Endodermal cell (in vitro differentiated cells): ENCODE data around the gene IGIP. TPM values are rescaled to one million over a fixed set of nuclear protein-coding genes. Genes with fewer than 3 reads are reported as not detected.

Experiments used
- DNase-seq: peaks from one replicate; pipeline ENCODE4 v3.0.0-alpha.2; 2017
- H3K27ac ChIP-seq: 2 replicates; pipeline ENCODE4 v1.5.1; 2013; ENCODE audit warnings: mild to moderate bottlenecking, low read depth, low read length, moderate library complexity
- H3K27me3 ChIP-seq: 2 replicates; pipeline ENCODE4 v1.6.1; 2013; ENCODE audit warnings: mild to moderate bottlenecking, low read length, moderate library complexity; ENCODE audit not compliant: insufficient read depth, control insufficient read depth, poor library complexity, severe bottlenecking
- H3K36me3 ChIP-seq: 2 replicates; pipeline ENCODE4 v1.7.0; 2013; ENCODE audit warnings: mild to moderate bottlenecking, low read length, moderate library complexity; ENCODE audit not compliant: control insufficient read depth, insufficient read depth
- H3K4me1 ChIP-seq: one replicate; pipeline ENCODE4 v1.7.0; 2013; ENCODE audit warnings: low read length; ENCODE audit not compliant: control insufficient read depth, insufficient read depth
- H3K4me3 ChIP-seq: 2 replicates; pipeline ENCODE4 v1.5.1; 2013; ENCODE audit warnings: mild to moderate bottlenecking, low read length, moderate library complexity
- H3K9ac ChIP-seq: 2 replicates; pipeline ENCODE4 v1.6.1; 2013; ENCODE audit warnings: mild to moderate bottlenecking, low read length, moderate library complexity; ENCODE audit not compliant: poor library complexity, severe bottlenecking; ENCODE audit errors: extremely low read depth
- H3K9me3 ChIP-seq: 2 replicates; pipeline ENCODE4 v1.6.1; 2013; ENCODE audit warnings: mild to moderate bottlenecking, low read length, moderate library complexity; ENCODE audit not compliant: control insufficient read depth
- H3K27ac Mint-ChIP-seq: 2 replicates; pipeline ENCODE4 v1.8.0; 2020; ENCODE audit warnings: mixed read lengths
- H3K27me3 Mint-ChIP-seq: 2 replicates; pipeline ENCODE4 v1.8.0; 2021; ENCODE audit warnings: mild to moderate bottlenecking, mixed read lengths; ENCODE audit not compliant: insufficient read depth
- H3K36me3 Mint-ChIP-seq: 2 replicates; pipeline ENCODE4 v1.8.0; 2020; ENCODE audit warnings: low read depth, mixed read lengths
- H3K4me1 Mint-ChIP-seq: 2 replicates; pipeline ENCODE4 v1.8.0; 2020; ENCODE audit warnings: mixed read lengths
- H3K4me3 Mint-ChIP-seq: 2 replicates; pipeline ENCODE4 v1.8.0; 2020; ENCODE audit warnings: mild to moderate bottlenecking, moderate library complexity, mixed read lengths
- H3K9me3 Mint-ChIP-seq: 2 replicates; pipeline ENCODE4 v1.8.0; 2020; ENCODE audit warnings: mild to moderate bottlenecking, mixed read lengths
- whole genome bisulfite sequencing, 2 experiments: methylation state at CpG; one replicate each; pipeline versions ENCODE4 v1.1.5 to v1.1.7; 2013; ENCODE audit warnings: missing lambda C conversion rate in 2 of 2, mixed read lengths in 1 of 2; ENCODE audit not compliant: insufficient coverage in 1 of 2, insufficient read length in 1 of 2; 5-methylcytosine and 5-hydroxymethylcytosine counted together
- total RNA-seq, 2 donors: library from RNA; stranded (reverse); fragmentation: NEBNext Ultra II Directional in 1 of 2; extraction: Animal tissue kit (Norgen Biotek cat#: 25700) in 1 of 2; gene quantifications; 2 replicates in 1 of 2; 3 replicates in 1 of 2; pipeline ENCODE4 v1.2.1, GENCODE V29; 2021
- TF ChIP-seq, protein P1 (sequence below): fragments of 200-600 bp; sonication (generic); conservative IDR thresholded peaks from 2 replicates; pipeline ENCODE4 v1.5.0; 2021; ENCODE audit warnings: antibody characterized with exemption, mild to moderate bottlenecking

The IGIP gene
- total RNA-seq, 2 donors from 2014 or later: 2.0 to 2.5 TPM

DNA sequence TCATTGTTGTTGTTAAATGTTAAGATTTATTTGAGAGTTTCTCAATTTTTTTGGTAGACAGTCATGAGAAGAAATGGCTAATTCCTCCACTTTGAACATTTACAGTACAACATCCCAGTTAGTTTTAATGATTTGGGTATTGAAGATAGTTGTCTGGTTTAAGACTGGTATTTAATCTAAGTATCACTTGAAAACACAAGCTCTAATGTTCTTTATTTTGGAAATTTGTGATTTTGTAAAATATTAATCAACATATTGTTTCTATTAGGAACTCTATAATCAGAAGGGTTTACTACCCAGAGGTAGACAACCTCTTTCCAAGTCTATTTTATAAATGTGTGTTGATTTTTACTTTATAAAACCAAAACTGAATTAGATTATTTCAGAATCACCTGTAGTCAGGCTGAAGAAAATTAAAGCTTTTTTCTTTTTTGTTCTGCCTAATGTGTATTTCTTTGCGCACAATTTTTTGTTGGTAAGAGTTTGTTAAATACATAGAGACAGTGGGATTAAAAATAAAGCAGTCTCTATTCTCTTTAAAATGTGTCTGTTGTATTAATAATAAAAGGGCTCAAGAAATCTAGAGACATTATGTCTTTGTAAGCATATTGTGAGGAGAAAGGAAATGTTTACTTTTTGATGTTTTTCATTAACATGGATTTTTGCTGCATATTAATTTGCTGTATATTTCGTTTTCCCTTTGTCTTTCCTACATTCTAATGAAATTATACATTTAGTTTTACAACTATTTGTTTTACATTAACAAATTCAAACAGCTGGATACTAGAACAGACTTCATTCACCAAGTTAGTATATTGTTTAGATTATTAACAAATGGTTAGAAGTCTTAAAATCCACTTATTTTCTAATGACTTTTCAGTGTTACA is 15.7 kb upstream of the IGIP start:
- DNase-seq: no peak
- TF ChIP-seq, protein P1, sequence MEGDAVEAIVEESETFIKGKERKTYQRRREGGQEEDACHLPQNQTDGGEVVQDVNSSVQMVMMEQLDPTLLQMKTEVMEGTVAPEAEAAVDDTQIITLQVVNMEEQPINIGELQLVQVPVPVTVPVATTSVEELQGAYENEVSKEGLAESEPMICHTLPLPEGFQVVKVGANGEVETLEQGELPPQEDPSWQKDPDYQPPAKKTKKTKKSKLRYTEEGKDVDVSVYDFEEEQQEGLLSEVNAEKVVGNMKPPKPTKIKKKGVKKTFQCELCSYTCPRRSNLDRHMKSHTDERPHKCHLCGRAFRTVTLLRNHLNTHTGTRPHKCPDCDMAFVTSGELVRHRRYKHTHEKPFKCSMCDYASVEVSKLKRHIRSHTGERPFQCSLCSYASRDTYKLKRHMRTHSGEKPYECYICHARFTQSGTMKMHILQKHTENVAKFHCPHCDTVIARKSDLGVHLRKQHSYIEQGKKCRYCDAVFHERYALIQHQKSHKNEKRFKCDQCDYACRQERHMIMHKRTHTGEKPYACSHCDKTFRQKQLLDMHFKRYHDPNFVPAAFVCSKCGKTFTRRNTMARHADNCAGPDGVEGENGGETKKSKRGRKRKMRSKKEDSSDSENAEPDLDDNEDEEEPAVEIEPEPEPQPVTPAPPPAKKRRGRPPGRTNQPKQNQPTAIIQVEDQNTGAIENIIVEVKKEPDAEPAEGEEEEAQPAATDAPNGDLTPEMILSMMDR: no peak
- Histone ChIP-seq H3K4me3 (peak overlapping the region; percentile 83), H3K9ac (no peak overlapping the region), H3K27me3 (peaks cover 74% of the 10 kb centered on the region), H3K9me3 (no peaks in the 10 kb centered on the region), H3K27ac (no peak overlapping the region), H3K36me3 (no peaks in the 10 kb centered on the region), H3K4me1 (peaks cover 12% of the 10 kb centered on the region)
- WGBS, 2 experiments: 56% methylated on average over 1 of the region's 2 CpGs; no CpG with 5 or more reads in 1 of the 2 experiments
- Mint-ChIP-seq H3K4me1 (peaks cover 45% of the 10 kb centered on the region), H3K36me3 (no peaks in the 10 kb centered on the region), H3K4me3 (no peak overlapping the region), H3K27me3 (peaks cover 80% of the 10 kb centered on the region), H3K27ac (no peak overlapping the region), H3K9me3 (no peaks in the 10 kb centered on the region)

DNA sequence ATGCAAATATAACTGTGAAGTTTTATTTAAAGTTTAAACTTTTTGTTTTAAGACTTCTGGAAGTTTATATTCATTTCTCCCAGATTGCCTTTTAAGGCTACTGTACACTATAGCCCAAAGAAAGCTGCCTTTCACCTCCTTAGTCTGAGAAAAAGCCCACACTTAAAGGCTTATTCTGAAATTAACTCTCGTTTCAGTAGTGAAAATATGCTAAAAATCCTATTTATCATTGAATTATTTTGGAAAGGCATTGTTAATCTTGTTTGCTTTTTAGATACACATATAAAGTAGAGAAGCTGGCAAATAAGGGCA is 15.1 kb upstream of the IGIP start:
- Histone ChIP-seq H3K4me1 (peaks cover 12% of the 10 kb centered on the region), H3K4me3 (no peak overlapping the region), H3K36me3 (no peaks in the 10 kb centered on the region), H3K9ac (no peak overlapping the region), H3K27me3 (peaks cover 71% of the 10 kb centered on the region), H3K9me3 (no peaks in the 10 kb centered on the region), H3K27ac (no peak overlapping the region)
- TF ChIP-seq, protein P1: no peak
- Mint-ChIP-seq H3K9me3 (no peaks in the 10 kb centered on the region), H3K27ac (no peak overlapping the region), H3K4me1 (peaks cover 46% of the 10 kb centered on the region), H3K36me3 (no peaks in the 10 kb centered on the region), H3K4me3 (no peak overlapping the region), H3K27me3 (peaks cover 74% of the 10 kb centered on the region)
- no peak for DNase-seq
- WGBS, 2 experiments: 10% methylated on average over 1 of the region's 1 CpG; no CpG with 5 or more reads in 1 of the 2 experiments

DNA sequence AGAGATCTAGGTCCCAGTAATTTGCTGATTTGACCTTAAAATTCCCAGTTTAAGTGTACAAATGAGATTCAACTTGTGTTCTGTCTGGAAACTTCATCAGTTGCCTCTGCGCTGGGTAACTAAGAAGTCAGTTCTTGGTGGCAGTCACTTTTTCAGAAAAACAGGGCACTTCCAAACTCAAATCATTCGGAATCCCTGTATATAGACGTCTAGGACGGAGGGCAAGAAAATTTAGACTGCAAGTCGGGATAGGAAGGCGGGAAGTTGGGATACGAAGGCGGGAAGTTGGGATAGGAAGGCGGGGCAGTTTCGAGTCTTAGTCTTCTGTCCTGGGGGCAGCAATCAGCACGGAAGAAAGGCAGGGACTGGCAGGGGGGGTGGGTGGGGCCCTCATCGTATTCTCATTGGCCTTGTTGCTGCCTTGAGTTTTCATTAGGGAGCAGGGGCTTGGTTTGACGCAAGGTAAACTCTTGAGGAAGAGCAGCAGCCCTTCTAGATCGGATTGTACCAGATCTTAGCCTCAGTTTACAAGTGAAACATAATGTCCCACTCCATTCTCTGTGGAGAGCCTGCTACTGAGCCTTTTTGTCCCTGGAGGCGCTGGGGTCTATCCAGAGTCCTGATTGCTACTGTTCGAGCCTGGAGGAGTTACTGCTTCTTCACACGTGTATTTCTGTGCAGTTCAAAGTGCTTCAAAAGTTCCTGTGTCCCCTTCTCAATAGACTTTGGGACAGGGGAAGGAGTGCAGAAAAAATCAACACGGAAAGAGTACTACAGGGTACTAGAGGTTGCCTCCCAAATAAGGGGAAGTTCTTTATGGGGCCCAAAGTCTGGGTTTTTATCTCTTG is 14.5 kb upstream of the IGIP start:
- Mint-ChIP-seq H3K27me3 (peaks cover 73% of the 10 kb centered on the region), H3K27ac (no peak overlapping the region)
- H3K4me3 ChIP-seq: no peak overlapping the region

More for the DNA sequence above, 14.5 kb upstream of the IGIP start:
- no peaks in the 10 kb centered on the region for H3K9me3 ChIP-seq
- H3K9ac ChIP-seq: no peak overlapping the region
- 5 to 7% methylated on average over 9 to 18 of the region's 18 CpGs for WGBS, 2 experiments
- H3K27ac ChIP-seq: no peak overlapping the region
- Mint-ChIP-seq H3K4me3 (peak overlapping the region; percentile 26), H3K4me1 (peaks cover 41% of the 10 kb centered on the region), H3K36me3 (no peaks in the 10 kb centered on the region), H3K9me3 (no peaks in the 10 kb centered on the region)
- peaks cover 71% of the 10 kb centered on the region for H3K27me3 ChIP-seq
- TF ChIP-seq, protein P1: no peak
- H3K4me1 ChIP-seq: peaks cover 12% of the 10 kb centered on the region
- no peaks in the 10 kb centered on the region for H3K36me3 ChIP-seq
- peak; percentile 78 for DNase-seq
